HTR-8/SVneo (cell line): Measurements from ENCODE around the gene TICRR.

Experiments used
- DNase-seq: peaks from one replicate; pipeline ENCODE4 v3.0.0; 2011; ENCODE audit warnings: low spot score, mixed read lengths; ENCODE audit not compliant: insufficient read length
- FAIRE-seq: peaks from 2 replicates; lab custom pipeline; 2011; peaks lifted over from hg19 to GRCh38; lab: Jason Lieb, UNC

The TICRR gene

DNA sequence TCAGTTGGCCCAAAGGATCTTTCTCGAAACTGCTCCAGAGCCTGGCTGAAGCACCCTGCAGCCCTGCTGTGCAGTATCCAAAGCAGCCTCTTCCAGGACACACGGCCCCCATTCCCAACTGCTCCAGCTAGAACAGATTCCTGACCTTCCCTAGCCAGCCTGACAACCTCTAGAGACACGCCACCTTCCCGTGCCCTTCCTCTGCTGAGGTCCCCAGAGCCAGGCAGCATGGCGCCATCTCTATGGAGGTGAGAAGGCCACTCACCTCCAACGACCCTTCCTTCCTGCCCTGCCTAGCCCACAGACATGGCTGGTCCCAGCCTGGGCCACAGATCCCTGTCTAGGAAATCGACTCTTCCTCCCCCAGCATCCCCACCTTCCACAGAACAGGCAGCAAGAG is 76.9 kb downstream of the TICRR start:
- DNase-seq (no peak), FAIRE-seq (no peak)

DNA sequence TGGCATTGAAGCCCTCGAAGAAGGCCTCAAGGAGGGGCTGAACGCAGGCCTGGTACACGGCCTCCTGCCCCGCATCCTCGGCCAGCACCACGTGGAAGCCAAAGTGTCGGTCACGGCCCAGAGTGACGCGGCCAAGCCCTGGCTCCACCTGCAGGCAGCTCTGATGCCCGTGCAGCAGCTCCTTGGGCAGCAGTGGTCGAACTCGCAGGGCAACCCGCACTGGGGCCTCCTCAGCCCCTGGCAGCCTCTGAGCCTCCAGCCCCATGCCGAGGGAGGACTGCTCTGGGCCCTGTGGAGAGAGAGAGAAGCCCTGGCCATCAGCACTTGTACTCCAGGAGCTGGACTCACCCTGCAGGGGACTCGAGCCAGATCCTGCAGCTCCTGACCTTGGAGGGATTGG is 77.4 kb downstream of the TICRR start:
- DNase-seq (no peak), FAIRE-seq (no peak)

GRCh38 chr15:89653578-89653977 is 78.3 kb downstream of the TICRR start:
- FAIRE-seq (no peak), DNase-seq (no peak)

DNA sequence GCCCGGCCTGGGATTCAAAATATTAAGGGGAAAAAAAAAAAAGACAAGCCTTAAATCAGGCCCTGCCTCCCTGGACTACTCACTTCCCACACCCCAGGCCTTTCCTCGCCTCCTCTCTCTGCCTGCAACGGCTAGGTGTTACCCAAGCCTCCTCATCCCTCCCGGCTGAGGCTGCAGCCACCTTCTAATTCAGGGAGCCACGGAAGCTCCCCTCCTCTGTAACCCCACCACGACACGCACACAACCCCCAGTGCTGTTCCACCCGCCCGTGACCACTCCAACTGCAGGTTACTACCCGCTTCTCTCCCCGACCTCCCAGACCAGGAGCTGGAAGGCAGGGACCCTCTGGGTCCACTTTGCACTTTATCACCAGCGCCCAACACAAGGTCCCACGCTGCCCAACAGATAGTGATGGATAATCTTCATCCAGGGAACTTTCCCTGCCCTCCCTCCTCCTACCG is 79.1 kb downstream of the TICRR start:
- FAIRE-seq (no peak), DNase-seq (peak; percentile 40)

DNA sequence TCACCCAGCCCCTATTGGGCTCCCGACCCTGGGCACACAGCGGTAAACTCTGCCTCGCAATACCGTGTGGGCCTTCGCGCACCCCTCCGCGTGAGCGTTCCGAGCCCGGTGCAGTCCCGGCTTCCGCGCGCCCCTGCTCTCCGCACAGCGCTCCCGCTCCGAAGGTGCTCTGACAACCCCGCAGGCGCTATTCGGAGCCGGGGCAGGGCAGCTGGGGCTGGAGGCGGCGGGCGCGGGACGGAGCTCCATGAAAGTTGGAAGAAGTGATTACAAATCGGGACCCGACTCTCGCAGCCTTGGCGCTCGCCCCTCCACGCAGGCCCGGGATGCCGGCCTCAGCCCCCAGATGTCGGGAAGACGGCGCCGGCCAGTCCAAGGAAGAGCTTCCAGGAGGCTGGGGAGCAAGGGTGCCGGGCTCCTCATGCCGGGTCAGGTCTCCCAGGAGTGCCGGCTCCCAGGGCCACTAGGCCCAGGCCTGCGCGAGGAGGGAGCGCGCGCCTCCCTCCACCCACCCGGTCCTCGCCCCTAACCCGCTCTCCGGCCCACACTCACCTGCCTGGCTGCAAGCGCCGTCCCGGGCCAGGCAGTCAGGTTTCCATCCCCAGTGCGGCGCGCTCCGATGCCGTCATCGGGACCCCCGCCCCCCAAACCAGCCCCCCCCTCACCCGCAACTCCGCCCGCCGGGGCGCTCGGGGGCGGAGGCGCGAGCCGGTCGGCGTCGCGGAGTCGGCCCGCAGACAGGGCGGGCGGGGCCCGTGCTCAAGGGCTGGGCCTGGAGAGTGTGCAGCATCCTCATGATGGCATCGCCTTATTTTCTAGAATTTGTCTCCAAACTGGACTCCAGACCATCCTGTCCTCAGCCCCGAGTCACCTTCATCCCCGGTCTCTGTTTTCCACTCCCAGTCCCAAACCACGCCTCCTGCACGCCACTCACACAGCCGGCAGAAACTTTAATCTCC is 79.9 kb downstream of the TICRR start, which contains the start of gene KIF7:
Gene KIF7, minus strand, starts transcription at position 621 of the 959 bp plus-strand sequence. CDS start 2,537 bp downstream, outside the sequence.
- FAIRE-seq (peak; percentile 16), DNase-seq (peak; percentile 83)

- FAIRE-seq (no peak), DNase-seq (no peak)
These were observed 81.0 kb downstream of the TICRR start for GRCh38 chr15:89656116-89656815.

DNA sequence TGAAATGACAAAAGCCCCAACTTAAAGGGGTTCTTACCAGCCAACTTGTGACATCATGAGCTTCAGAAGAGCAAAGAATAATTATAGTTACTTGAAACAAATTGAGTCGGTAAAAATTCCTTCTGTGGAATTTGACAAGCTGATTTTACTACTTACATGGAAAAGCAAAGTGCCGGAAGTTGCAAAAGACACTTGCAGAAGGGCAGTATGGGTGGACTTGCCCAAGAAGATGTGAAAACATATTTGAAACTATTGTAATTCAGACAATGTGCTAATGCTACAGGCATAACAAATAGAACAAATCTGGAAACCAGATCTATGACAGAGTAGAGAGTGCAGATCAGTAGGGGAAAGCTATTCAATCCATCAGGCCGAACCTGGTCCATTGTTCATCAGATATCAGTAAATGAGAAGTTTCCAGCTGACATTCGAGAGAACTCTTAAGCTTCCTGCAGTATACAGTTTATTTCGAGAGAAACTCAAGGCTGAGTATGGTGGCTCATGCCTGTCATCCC is 82.5 kb downstream of the TICRR start:
- FAIRE-seq (no peak), DNase-seq (no peak)

GRCh38 chr15:89659295-89659694 is 84.0 kb downstream of the TICRR start:
- DNase-seq (no peak), FAIRE-seq (no peak)

DNA sequence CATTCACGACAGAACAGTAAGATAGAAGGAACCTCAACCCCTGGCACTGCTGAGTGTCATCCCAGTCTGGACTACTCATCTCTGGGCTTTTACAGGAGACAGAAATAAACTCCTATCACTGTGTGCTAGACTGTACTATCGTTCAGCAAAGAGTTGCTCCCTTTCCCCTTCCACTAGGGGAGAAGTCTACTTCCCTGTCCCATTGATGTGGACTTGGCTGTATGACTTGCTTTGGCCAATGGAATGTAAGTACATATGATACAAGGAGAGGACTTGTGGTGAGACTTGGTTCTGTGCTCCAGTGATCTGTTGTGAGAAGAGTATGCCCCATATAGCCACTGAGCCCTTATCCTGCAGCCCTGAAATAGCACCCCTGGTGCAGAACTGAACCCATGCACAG is 85.3 kb downstream of the TICRR start:
- no peak for FAIRE-seq
- no peak for DNase-seq

DNA sequence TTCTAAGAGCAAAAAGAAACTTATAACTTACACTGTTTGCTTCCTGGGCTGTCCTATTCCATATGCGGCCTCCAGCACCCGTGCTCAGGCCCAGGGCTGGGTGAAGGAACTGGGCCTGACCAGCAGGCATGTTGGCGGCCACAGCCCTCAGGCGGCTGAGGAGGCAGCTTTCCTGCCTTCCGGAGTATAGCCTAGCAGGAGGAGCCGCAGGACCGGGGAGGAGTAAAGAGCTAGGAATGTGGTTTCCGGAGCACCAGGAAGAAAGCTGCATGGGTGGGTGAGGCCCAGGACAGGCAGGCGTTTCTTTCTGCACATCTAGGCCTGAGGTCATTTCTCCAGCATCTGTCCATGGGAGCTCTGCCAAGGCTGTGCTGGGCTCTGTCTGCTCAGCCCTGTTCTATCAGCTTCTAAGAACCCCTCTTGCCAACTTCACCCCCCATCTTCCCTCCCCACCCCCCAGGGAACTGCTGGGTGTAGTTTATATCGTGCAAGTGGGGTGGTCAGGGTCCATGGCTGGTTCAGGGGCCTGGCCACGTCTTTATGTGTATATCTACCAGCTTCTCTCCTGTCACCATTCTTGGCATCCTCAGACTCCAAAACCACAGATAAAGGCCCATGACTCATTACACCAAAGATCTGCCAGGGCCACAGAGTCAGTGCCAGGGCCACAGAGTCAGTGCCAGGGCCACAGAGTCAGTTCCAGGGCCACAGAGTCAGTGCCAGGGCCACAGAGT is 87.8 kb downstream of the TICRR start:
- DNase-seq (peak; percentile 92), FAIRE-seq (peak; percentile 84)

GRCh38 chr15:89664441-89665350 is 89.4 kb downstream of the TICRR start:
- DNase-seq: no peak

GRCh38 chr15:89665449-89666181 is 90.3 kb downstream of the TICRR start:
- no peak for FAIRE-seq
- no peak for DNase-seq

More at GRCh38 chr15:89664441-89665350, 89.4 kb downstream of the TICRR start:
- FAIRE-seq: no peak

DNA sequence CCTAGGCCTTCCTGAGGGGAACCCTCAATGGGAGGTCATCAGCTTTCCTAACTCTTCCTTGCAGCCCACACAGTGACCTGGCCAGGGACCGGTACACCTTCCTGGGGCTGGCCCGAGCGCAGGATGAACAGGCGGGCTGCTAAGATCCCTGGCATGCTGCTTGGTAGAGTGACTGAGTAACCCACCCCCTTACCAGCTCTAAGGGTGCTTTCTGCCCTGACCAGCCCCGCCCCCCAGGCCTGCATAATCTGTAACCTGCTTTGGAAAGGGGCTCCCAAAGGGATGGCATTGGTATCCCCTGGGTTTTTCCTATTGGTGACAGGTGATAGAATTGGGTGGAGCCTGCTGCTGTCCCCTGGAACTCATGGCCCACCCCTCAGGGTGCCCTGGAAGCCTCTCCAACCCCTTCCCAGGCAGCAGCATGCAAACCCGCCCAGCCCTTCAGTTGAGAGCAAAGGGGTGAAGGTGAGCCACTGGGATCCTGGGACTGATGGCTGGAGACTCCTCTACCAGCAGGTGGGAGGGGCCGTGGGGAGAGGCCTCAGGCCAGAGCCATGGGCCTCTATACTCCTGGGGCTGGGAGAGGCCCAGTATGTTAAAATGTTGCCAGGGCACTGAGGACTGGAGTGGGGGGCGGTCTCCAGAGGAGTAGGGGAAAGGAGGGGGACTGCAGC is 91.1 kb downstream of the TICRR start:
- no peak for FAIRE-seq
- DNase-seq: no peak

DNA sequence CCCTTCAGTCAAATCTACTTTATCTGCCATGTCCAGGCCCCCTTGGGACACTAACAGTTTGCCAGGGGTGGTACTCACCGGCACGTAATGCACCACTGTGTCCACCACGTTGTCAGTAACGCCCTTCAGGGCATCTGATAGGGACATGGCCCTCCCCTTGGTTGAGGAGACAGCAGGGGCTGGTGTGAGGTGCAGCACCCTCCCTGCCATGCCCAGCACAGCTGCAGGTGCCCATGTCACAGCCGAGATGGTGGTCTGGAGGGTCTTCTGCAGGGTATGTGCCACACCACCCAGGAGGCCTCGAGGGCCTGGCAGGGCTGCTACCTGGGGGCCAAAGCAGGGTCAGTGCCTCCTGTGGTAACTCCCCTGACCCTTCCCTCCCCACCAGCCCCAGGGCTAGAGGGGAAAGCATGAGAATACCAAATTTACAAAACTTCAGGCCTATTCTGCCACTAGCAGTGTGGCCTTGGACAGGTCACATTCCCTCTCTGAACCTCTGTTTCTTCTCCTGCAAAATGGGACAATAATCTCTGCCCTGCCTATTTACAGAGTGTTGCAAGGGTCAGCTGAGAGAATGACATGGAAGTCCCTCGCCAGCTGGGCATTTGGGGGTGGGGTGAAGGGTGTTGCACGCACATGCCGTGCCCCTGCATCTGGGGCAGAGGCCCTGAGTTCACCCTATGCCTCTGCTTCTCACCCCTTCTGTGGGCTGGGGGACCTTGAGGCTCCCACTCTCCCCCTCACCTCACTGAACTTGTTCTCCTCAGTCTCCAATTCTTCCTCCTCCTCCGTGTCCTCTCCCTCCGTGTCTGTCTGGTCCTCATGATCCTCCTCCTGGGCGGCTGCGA is 91.8 kb downstream of the TICRR start:
- DNase-seq (no peak), FAIRE-seq (no peak)

DNA sequence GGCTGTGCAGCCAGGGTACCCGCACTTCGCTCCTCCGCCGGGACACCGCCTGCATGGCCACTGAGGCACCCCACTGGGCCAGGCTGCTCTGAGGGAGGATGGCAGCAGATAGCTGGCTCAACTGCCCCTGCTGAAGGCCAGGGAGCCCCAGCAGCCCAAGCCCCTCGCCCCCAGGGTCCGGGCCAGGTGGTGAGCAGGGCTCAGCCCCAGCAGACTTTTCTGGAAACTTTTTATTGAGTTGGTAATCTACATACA is 92.4 kb downstream of the TICRR start:
- FAIRE-seq: no peak
- DNase-seq: no peak

GRCh38 chr15:89668171-89668570 is 92.9 kb downstream of the TICRR start:
- FAIRE-seq: no peak
- DNase-seq: no peak

GRCh38 chr15:89669309-89669865 is 94.1 kb downstream of the TICRR start:
- DNase-seq: no peak
- no peak for FAIRE-seq
